GM21367 (cell line): ENCODE data around the gene FMN1.

Experiments used
- ATAC-seq: cut with Tn5 transposase; IDR thresholded peaks from one replicate; pipeline ENCODE4 v1.9.1; 2021; ENCODE audit not compliant: unreplicated experiment

Gene FMN1

GRCh38 chr15:33158366-33158765 lies 36.1 kb downstream of the FMN1 start:
- ATAC-seq = no peak

- ATAC-seq = no peak
Measured at GRCh38 chr15:33157371-33158037, 37.0 kb downstream of the FMN1 start.

GRCh38 chr15:33155691-33156420 lies 38.7 kb downstream of the FMN1 start:
- no peak for ATAC-seq

- ATAC-seq = no peak
Measured at GRCh38 chr15:33154351-33155166, 40.0 kb downstream of the FMN1 start.

GRCh38 chr15:33153548-33153947 lies 41.0 kb downstream of the FMN1 start:
- no peak for ATAC-seq

- no peak for ATAC-seq
Measured at GRCh38 chr15:33152502-33153109, 41.9 kb downstream of the FMN1 start.

GRCh38 chr15:33150971-33151370 lies 43.5 kb downstream of the FMN1 start:
- ATAC-seq = no peak

GRCh38 chr15:33150431-33150941 lies 44.0 kb downstream of the FMN1 start:
- ATAC-seq = no peak

GRCh38 chr15:33149919-33150318 lies 44.6 kb downstream of the FMN1 start:
- ATAC-seq = no peak

- ATAC-seq = no peak
Measured at GRCh38 chr15:33148129-33148751, 46.3 kb downstream of the FMN1 start.

- no peak for ATAC-seq
Measured at GRCh38 chr15:33146051-33146450, 48.5 kb downstream of the FMN1 start.

- no peak for ATAC-seq
Measured at GRCh38 chr15:33145447-33145846, 49.1 kb downstream of the FMN1 start.

- no peak for ATAC-seq
Measured at GRCh38 chr15:33142708-33143107, 51.8 kb downstream of the FMN1 start.

GRCh38 chr15:33138000-33138399 lies 56.5 kb downstream of the FMN1 start:
- ATAC-seq = no peak

GRCh38 chr15:33137101-33137500 lies 57.4 kb downstream of the FMN1 start:
- ATAC-seq = no peak

- no peak for ATAC-seq
Measured at GRCh38 chr15:33136353-33136752, 58.2 kb downstream of the FMN1 start.

GRCh38 chr15:33135355-33135781 lies 59.1 kb downstream of the FMN1 start:
- no peak for ATAC-seq

GRCh38 chr15:33132722-33133345 lies 61.7 kb downstream of the FMN1 start:
- ATAC-seq = no peak

GRCh38 chr15:33132233-33132580 lies 62.3 kb downstream of the FMN1 start:
- no peak for ATAC-seq

GRCh38 chr15:33131552-33132232 lies 62.8 kb downstream of the FMN1 start:
- no peak for ATAC-seq
